ENCODE measurements around the gene SSRP1. TPM values are rescaled to one million over a fixed set of nuclear protein-coding genes. Genes with fewer than 3 reads are reported as not detected.

SSRP1 gene
- polyA plus RNA-seq, 1 donor from 2014 or later = 84.7 TPM

GRCh38 chr11:57359896-57360690 lies 24.4 kb upstream of the SSRP1 start:
- H3K9me2 ChIP-seq (ENCODE audit: insufficient read depth, low read length) = no peaks in the 10 kb centered on the region
- H3K9ac ChIP-seq (ENCODE audit: low read length) = no peak overlapping the region
- H3K79me2 ChIP-seq (replicated peaks; ENCODE audit: insufficient read depth, low read length) = no peaks in the 10 kb centered on the region
- no peaks in the 10 kb centered on the region for H3F3A ChIP-seq (ENCODE audit: insufficient read depth, low read length, poor library complexity, severe bottlenecking)
- H3K4me2 ChIP-seq (ENCODE audit: low read length) = no peak overlapping the region
- H3K27me3 ChIP-seq (ENCODE audit: insufficient read depth, low read depth, low read length) = no peaks in the 10 kb centered on the region
- TF ChIP-seq TAF1 (IDR thresholded peaks at IDR 0.05; ENCODE audit: low read depth) = no peak
- TF ChIP-seq CTCF (IDR thresholded peaks at IDR 0.05; ENCODE audit: poor library complexity, severe bottlenecking) = no peak
- no peak for TF ChIP-seq POLR2AphosphoS5 (IDR thresholded peaks at IDR 0.05)
- no peak for TF ChIP-seq RAD21 (conservative IDR thresholded peaks at IDR 0.05)
- TF ChIP-seq MXI1 (conservative IDR thresholded peaks at IDR 0.05; ENCODE audit: poor library complexity, severe bottlenecking) = no peak
- no peak for TF ChIP-seq SMC3 (conservative IDR thresholded peaks at IDR 0.05; ENCODE audit: poor library complexity)
- no peak for TF ChIP-seq EP300 (conservative IDR thresholded peaks at IDR 0.05; ENCODE audit: poor library complexity, severe bottlenecking)
- TF ChIP-seq REST (IDR thresholded peaks at IDR 0.05; ENCODE audit: borderline replicate concordance) = no peak
- TF ChIP-seq EZH2 (IDR thresholded peaks at IDR 0.05; ENCODE audit: borderline replicate concordance, insufficient read depth, low read length, poor library complexity, severe bottlenecking) = no peak
- H3K27ac ChIP-seq (ENCODE audit: low read length) = no peak overlapping the region
- no peaks in the 10 kb centered on the region for H4K20me1 ChIP-seq (ENCODE audit: insufficient read depth)
- H3K36me3 ChIP-seq (ENCODE audit: insufficient read depth, low read length) = no peaks in the 10 kb centered on the region
- no peak overlapping the region for H2AFZ ChIP-seq (ENCODE audit: low read depth, low read length)
- no peaks in the 10 kb centered on the region for H3K9me3 ChIP-seq (ENCODE audit: low read length)
- H3K4me3 ChIP-seq (ENCODE audit: low read length) = no peak overlapping the region

DNA sequence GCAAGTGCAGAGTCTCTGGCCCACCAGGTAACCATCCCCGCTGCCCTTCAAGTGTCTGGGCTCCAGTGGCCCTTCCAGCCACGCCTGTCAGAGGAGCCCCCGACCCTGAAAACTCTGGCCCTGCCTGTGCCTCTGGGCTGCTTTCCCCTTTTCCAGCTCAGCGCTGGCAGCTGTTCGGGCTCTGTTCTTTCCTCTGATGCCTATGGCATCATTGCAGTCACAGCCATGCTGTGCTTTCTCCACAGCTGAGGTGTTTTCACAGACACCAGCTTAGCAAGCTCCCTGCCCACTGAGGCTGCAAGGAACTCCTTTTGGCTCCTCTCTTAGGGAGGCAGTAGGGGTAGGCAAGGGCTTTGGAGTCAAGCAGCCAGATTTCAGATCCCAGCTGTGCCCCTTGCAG lies 23.7 kb upstream of the SSRP1 start:
- H2AFZ ChIP-seq (ENCODE audit: low read depth, low read length) = no peak overlapping the region
- no peak overlapping the region for H3K9ac ChIP-seq (ENCODE audit: low read length)
- no peaks in the 10 kb centered on the region for H3K36me3 ChIP-seq (ENCODE audit: insufficient read depth, low read length)
- H3K27ac ChIP-seq (ENCODE audit: low read length) = no peak overlapping the region
- no peaks in the 10 kb centered on the region for H3K9me2 ChIP-seq (ENCODE audit: insufficient read depth, low read length)
- no peak overlapping the region for H3K4me2 ChIP-seq (ENCODE audit: low read length)
- no peaks in the 10 kb centered on the region for H3F3A ChIP-seq (ENCODE audit: insufficient read depth, low read length, poor library complexity, severe bottlenecking)
- no peaks in the 10 kb centered on the region for H3K79me2 ChIP-seq (replicated peaks; ENCODE audit: insufficient read depth, low read length)
- no peaks in the 10 kb centered on the region for H3K9me3 ChIP-seq (ENCODE audit: low read length)
- H3K4me3 ChIP-seq (ENCODE audit: low read length) = no peak overlapping the region
- H3K27me3 ChIP-seq (ENCODE audit: insufficient read depth, low read depth, low read length) = no peaks in the 10 kb centered on the region
- TF ChIP-seq EP300 (conservative IDR thresholded peaks at IDR 0.05; ENCODE audit: poor library complexity, severe bottlenecking) = no peak
- no peak for TF ChIP-seq SMC3 (conservative IDR thresholded peaks at IDR 0.05; ENCODE audit: poor library complexity)
- TF ChIP-seq RAD21 (conservative IDR thresholded peaks at IDR 0.05) = no peak
- TF ChIP-seq REST (IDR thresholded peaks at IDR 0.05; ENCODE audit: borderline replicate concordance) = no peak
- TF ChIP-seq EZH2 (IDR thresholded peaks at IDR 0.05; ENCODE audit: borderline replicate concordance, insufficient read depth, low read length, poor library complexity, severe bottlenecking) = no peak
- TF ChIP-seq POLR2AphosphoS5 (IDR thresholded peaks at IDR 0.05) = no peak
- no peak for TF ChIP-seq CTCF (IDR thresholded peaks at IDR 0.05; ENCODE audit: poor library complexity, severe bottlenecking)
- TF ChIP-seq MXI1 (conservative IDR thresholded peaks at IDR 0.05; ENCODE audit: poor library complexity, severe bottlenecking) = no peak
- no peak for TF ChIP-seq TAF1 (IDR thresholded peaks at IDR 0.05; ENCODE audit: low read depth)
- H4K20me1 ChIP-seq (ENCODE audit: insufficient read depth) = no peaks in the 10 kb centered on the region

All from neural cell (in vitro differentiated cells).